Esophagus squamous epithelium (tissue), 5 donors: ENCODE measurements around the gene ALOXE3. TPM values are rescaled to one million over a fixed set of nuclear protein-coding genes. Genes with fewer than 3 reads are reported as not detected.
A peak's percentile ranks its signal among the peaks of the same experiment; 100 is the strongest.

ENCODE experiments used
- DNase-seq: peaks from one replicate; lab custom pipeline; 2025; lab: John Stamatoyannopoulos, UW
- H3K27ac ChIP-seq, 4 donors: fragments of 200-600 bp; sonication (generic); one replicate each; pipeline ENCODE4 v1.5.1; 2016 to 2019; ENCODE audit warnings: mild to moderate bottlenecking in 1 of 4
- H3K27me3 ChIP-seq, 4 donors: fragments of 200-600 bp; sonication (generic); 1 replicate in 3 of 4; 2 replicates in 1 of 4; pipeline versions ENCODE4 v1.5.1 to v1.6.0; 2017 to 2021; ENCODE audit warnings: antibody characterized with exemption in 1 of 4
- H3K36me3 ChIP-seq, 3 donors: fragments of 200-600 bp; sonication (generic); one replicate each; pipeline ENCODE4 v1.5.1; 2016 to 2019
- H3K4me1 ChIP-seq, 3 donors: fragments of 200-600 bp; sonication (generic); one replicate each; pipeline ENCODE4 v1.5.1; 2017 to 2019
- H3K4me3 ChIP-seq, 4 donors: fragments of 200-600 bp; sonication (generic); 1 replicate in 3 of 4; 2 replicates in 1 of 4; pipeline ENCODE4 v1.5.1; 2016 to 2019; ENCODE audit warnings: mild to moderate bottlenecking in 2 of 4, moderate library complexity in 1 of 4
- H3K9me3 ChIP-seq, 3 donors: fragments of 200-600 bp; sonication (generic); one replicate each; pipeline ENCODE4 v1.5.1; 2016 to 2019
- POLR2A ChIP-seq, 4 donors: fragments of 450-650 bp; IDR thresholded peaks; one replicate each; pipeline ENCODE4 v1.6.1; 2017; ENCODE audit warnings: antibody characterized with exemption in 4 of 4, mild to moderate bottlenecking in 4 of 4, moderate library complexity in 3 of 4
- WGBS, 2 donors: methylation state at CpG; one replicate each; pipeline ENCODE4 v1.1.5; 2018; 5-methylcytosine and 5-hydroxymethylcytosine counted together
- intact Hi-C: fragments of 100-400 bp; cut with DNase I; formaldehyde crosslinking; loops from one replicate; pipeline ENCODE4 v1.15.0; 2022
- total RNA-seq, 4 donors: library from RNA; depleted of rRNA; stranded (reverse); fragments of >200 nt; gene quantifications; one replicate each; pipeline ENCODE4 v1.1.0, GENCODE V29; 2016
- TF ChIP-seq, protein P1 (sequence below), 6 experiments: fragments of 450-650 bp in 4 of 6; fragments of 200-600 bp in 2 of 6; sonication (generic) in 2 of 6; IDR thresholded peaks; one replicate each; pipeline ENCODE4 v1.5.1; 2016 to 2019; ENCODE audit warnings: antibody characterized with exemption in 6 of 6, mild to moderate bottlenecking in 4 of 6, moderate library complexity in 4 of 6
- donor health status: DM: yes; HTN: yes; CAD: no.

Gene ALOXE3
- total RNA-seq, 4 donors from 2014 or later = 0.30 to 8.8 (median 2.2) TPM; not detected in 1

DNA sequence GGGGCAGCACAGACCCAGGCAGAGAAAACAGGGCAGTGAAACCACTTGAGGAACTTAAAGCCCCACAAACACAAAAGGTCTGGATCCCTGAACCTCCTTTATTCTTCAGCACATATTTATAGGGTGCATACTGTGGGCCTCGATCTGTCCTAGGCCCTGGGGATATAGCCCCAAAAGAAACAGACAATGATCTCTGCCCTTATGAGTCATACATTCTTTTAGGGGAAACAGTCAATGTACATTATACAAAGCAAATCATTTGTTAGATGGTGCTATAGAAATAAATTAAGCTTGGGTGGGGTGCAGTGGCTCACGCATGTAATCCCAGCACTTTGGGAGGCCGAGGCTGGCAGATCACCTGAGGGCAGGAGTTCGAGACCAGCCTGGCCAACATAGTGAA, 15.6 kb upstream of the ALOXE3 start:
- TF ChIP-seq POLR2A (IDR thresholded peaks at IDR 0.05) = no peak
- TF ChIP-seq, protein P1, sequence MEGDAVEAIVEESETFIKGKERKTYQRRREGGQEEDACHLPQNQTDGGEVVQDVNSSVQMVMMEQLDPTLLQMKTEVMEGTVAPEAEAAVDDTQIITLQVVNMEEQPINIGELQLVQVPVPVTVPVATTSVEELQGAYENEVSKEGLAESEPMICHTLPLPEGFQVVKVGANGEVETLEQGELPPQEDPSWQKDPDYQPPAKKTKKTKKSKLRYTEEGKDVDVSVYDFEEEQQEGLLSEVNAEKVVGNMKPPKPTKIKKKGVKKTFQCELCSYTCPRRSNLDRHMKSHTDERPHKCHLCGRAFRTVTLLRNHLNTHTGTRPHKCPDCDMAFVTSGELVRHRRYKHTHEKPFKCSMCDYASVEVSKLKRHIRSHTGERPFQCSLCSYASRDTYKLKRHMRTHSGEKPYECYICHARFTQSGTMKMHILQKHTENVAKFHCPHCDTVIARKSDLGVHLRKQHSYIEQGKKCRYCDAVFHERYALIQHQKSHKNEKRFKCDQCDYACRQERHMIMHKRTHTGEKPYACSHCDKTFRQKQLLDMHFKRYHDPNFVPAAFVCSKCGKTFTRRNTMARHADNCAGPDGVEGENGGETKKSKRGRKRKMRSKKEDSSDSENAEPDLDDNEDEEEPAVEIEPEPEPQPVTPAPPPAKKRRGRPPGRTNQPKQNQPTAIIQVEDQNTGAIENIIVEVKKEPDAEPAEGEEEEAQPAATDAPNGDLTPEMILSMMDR (IDR thresholded peaks at IDR 0.05) = no peak
- no peak for DNase-seq
- H3K4me1 ChIP-seq = peaks cover 7 to 16% (median 9%) of the 10 kb centered on the region in 3 donors
- no peak overlapping the region for H3K27ac ChIP-seq
- intact Hi-C loops = no loop called here
- 43 to 68% methylated on average over 4 of the region's 4 CpGs for whole genome bisulfite sequencing, 2 donors
- H3K4me3 ChIP-seq = no peak overlapping the region
- H3K36me3 ChIP-seq = no peaks in the 10 kb centered on the region
- H3K9me3 ChIP-seq = no peaks in the 10 kb centered on the region
- peaks cover 0 to 17% (median 0%) of the 10 kb centered on the region in 4 donors for H3K27me3 ChIP-seq

GRCh38 chr17:8133399-8133798, 15.1 kb upstream of the ALOXE3 start:
- Histone ChIP-seq H3K36me3 (no peaks in the 10 kb centered on the region), H3K4me1 (peaks cover 7 to 11% (median 9%) of the 10 kb centered on the region in 3 donors), H3K4me3 (no peak overlapping the region), H3K27ac (no peak overlapping the region), H3K9me3 (no peaks in the 10 kb centered on the region), H3K27me3 (peaks cover 0 to 23% (median 0%) of the 10 kb centered on the region in 4 donors)
- WGBS, 2 donors = 45 to 96% methylated on average over 3 to 5 of the region's 12 CpGs
- DNase-seq = no peak
- intact Hi-C loops = no loop called here
- TF ChIP-seq, protein P1 (IDR thresholded peaks at IDR 0.05) = no peak
- TF ChIP-seq POLR2A (IDR thresholded peaks at IDR 0.05) = no peak

- no peaks in the 10 kb centered on the region for H3K9me3 ChIP-seq
- 46 to 57% methylated on average over 3 of the region's 3 CpGs for WGBS, 2 donors
- DNase-seq = no peak
Observed at GRCh38 chr17:8131844-8132441, 13.6 kb upstream of the ALOXE3 start.

DNA sequence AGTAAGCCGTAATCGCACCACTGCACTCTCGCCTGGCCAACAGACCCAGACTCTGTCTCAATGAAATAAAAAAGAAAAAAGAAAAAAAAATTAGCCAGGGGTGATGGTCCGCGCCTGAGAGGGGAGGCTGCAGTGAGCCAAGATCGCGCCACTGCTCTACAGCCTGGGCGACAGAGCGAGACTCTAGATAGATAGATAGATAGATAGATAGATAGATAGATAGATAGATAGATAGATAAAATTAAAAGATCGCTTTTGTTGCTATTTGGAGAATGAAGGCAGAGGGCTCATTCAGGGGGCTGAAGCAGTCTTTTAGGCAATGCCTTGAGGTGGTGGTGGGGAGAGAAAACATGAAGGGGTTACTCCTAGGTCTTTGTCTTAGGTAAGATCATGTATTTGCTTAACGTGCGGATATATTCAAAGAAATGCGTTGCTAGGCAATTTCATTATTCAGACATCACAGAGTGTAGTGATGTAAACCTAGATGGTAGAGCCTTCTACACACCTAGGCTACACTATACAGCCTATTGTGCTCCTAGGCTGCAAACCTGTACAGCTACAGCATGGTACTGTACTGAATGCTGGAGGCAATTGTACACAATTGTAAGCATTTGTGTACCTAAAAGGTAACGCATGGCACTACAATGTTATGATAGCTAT, 9.9 kb upstream of the ALOXE3 start:
- intact Hi-C loops = no loop called here
- no peak overlapping the region for H3K27ac ChIP-seq
- no peaks in the 10 kb centered on the region for H3K36me3 ChIP-seq
- no peaks in the 10 kb centered on the region for H3K9me3 ChIP-seq
- H3K4me3 ChIP-seq = no peak overlapping the region
- DNase-seq = no peak
- H3K4me1 ChIP-seq = peaks cover 22 to 45% (median 32%) of the 10 kb centered on the region in 3 donors
- TF ChIP-seq POLR2A (IDR thresholded peaks at IDR 0.05) = no peak
- TF ChIP-seq, protein P1 (IDR thresholded peaks at IDR 0.05) = no peak
- 67 to 76% methylated on average over 14 of the region's 14 CpGs for WGBS, 2 donors
- H3K27me3 ChIP-seq = peaks cover 0 to 59% (median 2%) of the 10 kb centered on the region in 4 donors

More at GRCh38 chr17:8131844-8132441, 13.6 kb upstream of the ALOXE3 start:
- peaks cover 0 to 8% (median 0%) of the 10 kb centered on the region in 3 donors for H3K4me1 ChIP-seq
- TF ChIP-seq, protein P1 (IDR thresholded peaks at IDR 0.05) = no peak
- TF ChIP-seq POLR2A (IDR thresholded peaks at IDR 0.05) = no peak
- no peak overlapping the region for H3K4me3 ChIP-seq
- H3K27me3 ChIP-seq = peaks cover 0 to 35% (median 0%) of the 10 kb centered on the region in 4 donors
- intact Hi-C loops = no loop called here
- no peaks in the 10 kb centered on the region for H3K36me3 ChIP-seq
- no peak overlapping the region for H3K27ac ChIP-seq

DNA sequence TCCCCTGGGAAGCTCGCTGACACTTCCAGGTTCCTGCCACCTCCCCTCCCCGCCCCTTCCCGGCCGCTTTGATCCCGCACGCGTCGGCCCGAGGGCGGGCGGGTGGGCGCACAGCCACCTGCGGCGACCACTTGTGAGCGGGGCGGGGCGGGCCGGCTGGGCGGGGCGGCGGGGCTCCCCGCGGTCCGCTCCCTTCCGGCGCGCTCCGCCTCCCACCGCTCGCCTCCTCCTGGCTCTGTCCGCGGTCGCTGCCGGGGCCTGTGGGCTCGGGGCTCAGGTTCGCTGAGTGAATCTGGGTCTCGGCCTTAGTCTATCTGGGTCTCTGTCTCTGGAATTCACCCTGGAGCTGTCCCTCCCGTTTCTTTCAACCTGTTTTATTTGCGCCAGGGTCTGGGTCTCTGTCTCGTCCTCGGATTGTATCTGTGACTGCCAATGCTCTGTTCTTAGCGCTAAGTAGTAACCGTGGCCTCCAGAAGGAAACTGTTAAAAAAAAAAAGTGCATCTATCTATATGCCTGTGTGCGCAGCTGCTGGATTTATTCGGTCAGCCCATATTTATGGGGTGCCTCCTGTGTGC, 8.3 kb upstream of the ALOXE3 start:
- Histone ChIP-seq H3K27ac (peak overlapping the region; percentile 20 to 82 (median 58)), H3K4me1 (peaks cover 38 to 61% (median 49%) of the 10 kb centered on the region in 3 donors), H3K4me3 (peak overlapping the region; percentile 50 to 74 (median 66)), H3K36me3 (no peaks in the 10 kb centered on the region), H3K27me3 (peaks cover 0 to 76% (median 2%) of the 10 kb centered on the region in 4 donors), H3K9me3 (no peaks in the 10 kb centered on the region)
- no peak for TF ChIP-seq POLR2A (IDR thresholded peaks at IDR 0.05)
- TF ChIP-seq, protein P1 (IDR thresholded peaks at IDR 0.05) = no peak
- WGBS, 2 donors = 0% methylated on average over 4 to 16 of the region's 45 CpGs
- DNase-seq = no peak
- intact Hi-C loops = no loop called here
